ENCODE results near the gene MAP3K7.

Gene MAP3K7

GRCh38 chr6:90586836-90587638 is at the start of gene MAP3K7:
Gene MAP3K7 (minus strand): TSS chr6:90587072. CDS start chr6:90586883, 189 bp downstream.
- peak; percentile 89 for DNase-seq

- no peak for DNase-seq
Observed at GRCh38 chr6:90631046-90631445, 44.2 kb upstream of the MAP3K7 start.

- no peak for DNase-seq
Observed at GRCh38 chr6:90621581-90621980, 34.7 kb upstream of the MAP3K7 start.

- no peak for DNase-seq
Observed at GRCh38 chr6:90619221-90619620, 32.3 kb upstream of the MAP3K7 start.

- DNase-seq = no peak
Observed at GRCh38 chr6:90612313-90612680, 25.4 kb upstream of the MAP3K7 start.

- DNase-seq = no peak
Observed at GRCh38 chr6:90611543-90612312, 24.9 kb upstream of the MAP3K7 start.

- DNase-seq = no peak
Observed at GRCh38 chr6:90610751-90611542, 24.1 kb upstream of the MAP3K7 start.

GRCh38 chr6:90610301-90610750 is 23.5 kb upstream of the MAP3K7 start:
- DNase-seq = no peak

GRCh38 chr6:90605749-90606340 is 19.0 kb upstream of the MAP3K7 start:
- no peak for DNase-seq

GRCh38 chr6:90604546-90604945 is 17.7 kb upstream of the MAP3K7 start:
- no peak for DNase-seq

GRCh38 chr6:90599151-90599550 is 12.3 kb upstream of the MAP3K7 start:
- no peak for DNase-seq

- DNase-seq = no peak
Observed at GRCh38 chr6:90598192-90598951, 11.5 kb upstream of the MAP3K7 start.

- DNase-seq = no peak
Observed at GRCh38 chr6:90596967-90597539, 10.2 kb upstream of the MAP3K7 start.

- DNase-seq = no peak
Observed at GRCh38 chr6:90595854-90596253, 9.0 kb upstream of the MAP3K7 start.

- DNase-seq = no peak
Observed at GRCh38 chr6:90586546-90586835, 381 bp downstream of the MAP3K7 start.

- DNase-seq = no peak
Observed at GRCh38 chr6:90584636-90585255, 2.1 kb downstream of the MAP3K7 start.

GRCh38 chr6:90583836-90584481 is 2.9 kb downstream of the MAP3K7 start:
- DNase-seq = no peak

- no peak for DNase-seq
Observed at GRCh38 chr6:90583179-90583835, 3.6 kb downstream of the MAP3K7 start.

- DNase-seq = no peak
Observed at GRCh38 chr6:90581146-90581545, 5.7 kb downstream of the MAP3K7 start.

GRCh38 chr6:90578894-90579549 is 7.8 kb downstream of the MAP3K7 start:
- DNase-seq = no peak
